SK-N-MC (cell line): Measurements from ENCODE around the gene ZNF554.

Experiments
- EZH2 ChIP-seq: fragments of 200-600 bp; sonication (generic); IDR thresholded peaks from one replicate; pipeline ENCODE4 v1.6.1; 2017; ENCODE audit warnings: antibody characterized with exemption
- FOXP2 ChIP-seq: optimal IDR thresholded peaks from 2 replicates; pipeline ENCODE3; 2011; ENCODE audit warnings: mild to moderate bottlenecking, moderate library complexity; ENCODE audit not compliant: insufficient read depth; ENCODE audit errors: extremely low read length, control extremely low read depth
- POLR2AphosphoS5 ChIP-seq: IDR thresholded peaks from 2 replicates; pipeline ENCODE4 v1.6.1; 2012; ENCODE audit warnings: mild to moderate bottlenecking, low read depth, low read length, borderline replicate concordance

DNA sequence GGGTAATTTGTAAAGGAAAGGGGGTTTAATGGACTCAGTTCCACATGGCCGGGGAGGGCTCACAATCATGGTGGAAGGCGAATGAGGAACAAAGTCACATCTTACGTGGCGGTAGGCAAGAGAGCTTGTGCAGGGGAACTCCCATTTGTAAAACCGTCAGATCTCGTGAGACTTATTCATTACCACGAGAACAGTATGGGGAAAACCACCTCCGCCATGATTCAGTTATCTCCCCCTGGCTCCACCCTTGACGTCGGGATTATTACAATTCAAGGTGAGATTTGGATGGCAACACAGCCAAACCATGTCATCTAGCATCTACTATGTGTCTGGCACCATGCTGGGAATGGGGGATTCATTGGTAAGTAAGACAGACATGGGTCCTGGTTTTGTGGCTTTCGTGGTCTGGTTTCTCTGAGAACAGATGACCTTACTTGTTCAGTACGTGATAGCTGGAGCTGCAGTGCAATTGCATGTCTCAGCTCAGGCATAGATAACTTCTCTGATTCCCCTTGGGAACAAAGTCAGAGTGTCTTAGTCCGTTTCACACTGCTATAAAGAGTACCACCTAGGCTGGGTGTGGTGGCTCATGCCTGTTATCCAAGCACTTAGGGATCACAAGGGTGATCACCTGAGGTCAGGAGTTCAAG lies 8.3 kb downstream of the ZNF554 start:
- TF ChIP-seq EZH2 (no peak), POLR2AphosphoS5 (no peak), FOXP2 (no peak)
